ENCODE measurements around the gene CHI3L2. TPM values are rescaled to one million over a fixed set of nuclear protein-coding genes. Genes with fewer than 3 reads are reported as not detected.

CHI3L2 gene
- polyA plus RNA-seq, 1 donor from 2014 or later: not detected

DNA sequence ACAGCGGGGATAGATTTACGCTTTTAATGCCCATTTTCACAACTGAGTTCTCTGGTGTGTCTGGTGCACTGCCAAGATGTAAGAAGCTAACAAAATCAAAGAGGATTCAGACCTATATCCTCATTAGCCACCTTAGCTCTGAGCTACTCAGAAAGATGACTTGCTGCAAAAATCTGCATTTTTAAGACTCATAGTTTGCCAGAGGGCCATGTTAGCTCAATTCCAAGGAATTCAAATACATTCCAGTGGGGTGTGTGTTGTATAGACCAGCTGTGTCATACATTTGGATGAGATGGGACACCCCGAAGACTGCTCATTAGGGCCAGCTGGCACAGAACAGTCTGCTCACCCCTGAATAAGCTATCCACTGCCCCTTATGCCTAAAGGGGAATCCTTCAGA lies 36.0 kb upstream of the CHI3L2 start:
- TF ChIP-seq TAF1 (IDR thresholded peaks at IDR 0.05; ENCODE audit: low read depth) (no peak), SMC3 (conservative IDR thresholded peaks at IDR 0.05; ENCODE audit: poor library complexity) (no peak), EP300 (conservative IDR thresholded peaks at IDR 0.05; ENCODE audit: poor library complexity, severe bottlenecking) (no peak), MXI1 (conservative IDR thresholded peaks at IDR 0.05; ENCODE audit: poor library complexity, severe bottlenecking) (no peak), POLR2AphosphoS5 (IDR thresholded peaks at IDR 0.05) (no peak), EZH2 (IDR thresholded peaks at IDR 0.05; ENCODE audit: borderline replicate concordance, insufficient read depth, low read length, poor library complexity, severe bottlenecking) (no peak), RAD21 (conservative IDR thresholded peaks at IDR 0.05) (no peak)
- TF ChIP-seq, protein P1, sequence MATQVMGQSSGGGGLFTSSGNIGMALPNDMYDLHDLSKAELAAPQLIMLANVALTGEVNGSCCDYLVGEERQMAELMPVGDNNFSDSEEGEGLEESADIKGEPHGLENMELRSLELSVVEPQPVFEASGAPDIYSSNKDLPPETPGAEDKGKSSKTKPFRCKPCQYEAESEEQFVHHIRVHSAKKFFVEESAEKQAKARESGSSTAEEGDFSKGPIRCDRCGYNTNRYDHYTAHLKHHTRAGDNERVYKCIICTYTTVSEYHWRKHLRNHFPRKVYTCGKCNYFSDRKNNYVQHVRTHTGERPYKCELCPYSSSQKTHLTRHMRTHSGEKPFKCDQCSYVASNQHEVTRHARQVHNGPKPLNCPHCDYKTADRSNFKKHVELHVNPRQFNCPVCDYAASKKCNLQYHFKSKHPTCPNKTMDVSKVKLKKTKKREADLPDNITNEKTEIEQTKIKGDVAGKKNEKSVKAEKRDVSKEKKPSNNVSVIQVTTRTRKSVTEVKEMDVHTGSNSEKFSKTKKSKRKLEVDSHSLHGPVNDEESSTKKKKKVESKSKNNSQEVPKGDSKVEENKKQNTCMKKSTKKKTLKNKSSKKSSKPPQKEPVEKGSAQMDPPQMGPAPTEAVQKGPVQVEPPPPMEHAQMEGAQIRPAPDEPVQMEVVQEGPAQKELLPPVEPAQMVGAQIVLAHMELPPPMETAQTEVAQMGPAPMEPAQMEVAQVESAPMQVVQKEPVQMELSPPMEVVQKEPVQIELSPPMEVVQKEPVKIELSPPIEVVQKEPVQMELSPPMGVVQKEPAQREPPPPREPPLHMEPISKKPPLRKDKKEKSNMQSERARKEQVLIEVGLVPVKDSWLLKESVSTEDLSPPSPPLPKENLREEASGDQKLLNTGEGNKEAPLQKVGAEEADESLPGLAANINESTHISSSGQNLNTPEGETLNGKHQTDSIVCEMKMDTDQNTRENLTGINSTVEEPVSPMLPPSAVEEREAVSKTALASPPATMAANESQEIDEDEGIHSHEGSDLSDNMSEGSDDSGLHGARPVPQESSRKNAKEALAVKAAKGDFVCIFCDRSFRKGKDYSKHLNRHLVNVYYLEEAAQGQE (IDR thresholded peaks at IDR 0.05; ENCODE audit: borderline replicate concordance): no peak
- TF ChIP-seq, protein P2, sequence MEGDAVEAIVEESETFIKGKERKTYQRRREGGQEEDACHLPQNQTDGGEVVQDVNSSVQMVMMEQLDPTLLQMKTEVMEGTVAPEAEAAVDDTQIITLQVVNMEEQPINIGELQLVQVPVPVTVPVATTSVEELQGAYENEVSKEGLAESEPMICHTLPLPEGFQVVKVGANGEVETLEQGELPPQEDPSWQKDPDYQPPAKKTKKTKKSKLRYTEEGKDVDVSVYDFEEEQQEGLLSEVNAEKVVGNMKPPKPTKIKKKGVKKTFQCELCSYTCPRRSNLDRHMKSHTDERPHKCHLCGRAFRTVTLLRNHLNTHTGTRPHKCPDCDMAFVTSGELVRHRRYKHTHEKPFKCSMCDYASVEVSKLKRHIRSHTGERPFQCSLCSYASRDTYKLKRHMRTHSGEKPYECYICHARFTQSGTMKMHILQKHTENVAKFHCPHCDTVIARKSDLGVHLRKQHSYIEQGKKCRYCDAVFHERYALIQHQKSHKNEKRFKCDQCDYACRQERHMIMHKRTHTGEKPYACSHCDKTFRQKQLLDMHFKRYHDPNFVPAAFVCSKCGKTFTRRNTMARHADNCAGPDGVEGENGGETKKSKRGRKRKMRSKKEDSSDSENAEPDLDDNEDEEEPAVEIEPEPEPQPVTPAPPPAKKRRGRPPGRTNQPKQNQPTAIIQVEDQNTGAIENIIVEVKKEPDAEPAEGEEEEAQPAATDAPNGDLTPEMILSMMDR (IDR thresholded peaks at IDR 0.05; ENCODE audit: poor library complexity, severe bottlenecking): no peak
- no peak overlapping the region for H3K4me2 ChIP-seq (ENCODE audit: low read length)

DNA sequence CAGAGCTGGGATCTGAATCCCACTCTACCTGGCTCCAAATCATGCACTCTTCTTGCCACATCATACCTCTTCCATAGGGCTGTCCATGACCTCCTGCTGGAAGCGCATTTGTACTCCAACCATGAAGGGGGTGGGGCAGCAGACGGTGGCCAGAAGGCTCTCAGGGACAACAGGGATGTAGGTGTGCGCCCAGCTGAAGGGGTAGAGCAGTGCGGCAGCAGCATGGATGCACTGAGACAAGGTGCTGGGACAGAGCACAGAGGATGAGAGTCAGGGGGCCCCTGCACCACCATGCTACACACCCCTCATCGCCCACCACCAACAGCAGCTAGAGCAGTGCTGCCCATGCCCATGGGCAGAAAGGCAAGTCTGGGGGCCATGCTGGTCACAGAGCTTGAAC lies 35.4 kb upstream of the CHI3L2 start:
- H3K27ac ChIP-seq (ENCODE audit: low read length): no peak overlapping the region
- no peaks in the 10 kb centered on the region for H3K79me2 ChIP-seq (replicated peaks; ENCODE audit: insufficient read depth, low read length)
- H3F3A ChIP-seq (ENCODE audit: insufficient read depth, low read length, poor library complexity, severe bottlenecking): no peaks in the 10 kb centered on the region
- H3K9me3 ChIP-seq (ENCODE audit: low read length): no peaks in the 10 kb centered on the region
- no peaks in the 10 kb centered on the region for H3K9me2 ChIP-seq (ENCODE audit: insufficient read depth, low read length)
- TF ChIP-seq TAF1 (IDR thresholded peaks at IDR 0.05; ENCODE audit: low read depth) (no peak), EZH2 (IDR thresholded peaks at IDR 0.05; ENCODE audit: borderline replicate concordance, insufficient read depth, low read length, poor library complexity, severe bottlenecking) (no peak), POLR2AphosphoS5 (IDR thresholded peaks at IDR 0.05) (no peak), MXI1 (conservative IDR thresholded peaks at IDR 0.05; ENCODE audit: poor library complexity, severe bottlenecking) (no peak), RAD21 (conservative IDR thresholded peaks at IDR 0.05) (no peak), SMC3 (conservative IDR thresholded peaks at IDR 0.05; ENCODE audit: poor library complexity) (no peak), EP300 (conservative IDR thresholded peaks at IDR 0.05; ENCODE audit: poor library complexity, severe bottlenecking) (no peak)
- TF ChIP-seq, protein P1 (IDR thresholded peaks at IDR 0.05; ENCODE audit: borderline replicate concordance): no peak
- TF ChIP-seq, protein P2 (IDR thresholded peaks at IDR 0.05; ENCODE audit: poor library complexity, severe bottlenecking): no peak
- H4K20me1 ChIP-seq (ENCODE audit: insufficient read depth): no peaks in the 10 kb centered on the region
- no peak overlapping the region for H3K4me2 ChIP-seq (ENCODE audit: low read length)
- no peak overlapping the region for H3K9ac ChIP-seq (ENCODE audit: low read length)
- H2AFZ ChIP-seq (ENCODE audit: low read depth, low read length): no peak overlapping the region
- no peaks in the 10 kb centered on the region for H3K36me3 ChIP-seq (ENCODE audit: insufficient read depth, low read length)
- no peak overlapping the region for H3K4me3 ChIP-seq (ENCODE audit: low read length)
- H3K27me3 ChIP-seq (ENCODE audit: insufficient read depth, low read depth, low read length): no peaks in the 10 kb centered on the region

More for the DNA sequence above, 36.0 kb upstream of the CHI3L2 start:
- Histone ChIP-seq H4K20me1 (ENCODE audit: insufficient read depth) (no peaks in the 10 kb centered on the region), H3F3A (ENCODE audit: insufficient read depth, low read length, poor library complexity, severe bottlenecking) (no peaks in the 10 kb centered on the region), H3K36me3 (ENCODE audit: insufficient read depth, low read length) (no peaks in the 10 kb centered on the region), H3K27me3 (ENCODE audit: insufficient read depth, low read depth, low read length) (no peaks in the 10 kb centered on the region), H3K9me3 (ENCODE audit: low read length) (no peaks in the 10 kb centered on the region), H3K79me2 (replicated peaks; ENCODE audit: insufficient read depth, low read length) (no peaks in the 10 kb centered on the region), H3K9ac (ENCODE audit: low read length) (no peak overlapping the region), H2AFZ (ENCODE audit: low read depth, low read length) (no peak overlapping the region), H3K4me3 (ENCODE audit: low read length) (no peak overlapping the region), H3K27ac (ENCODE audit: low read length) (no peak overlapping the region), H3K9me2 (ENCODE audit: insufficient read depth, low read length) (no peaks in the 10 kb centered on the region)
